Measurements from ENCODE around the gene ADARB2. TPM values are rescaled to one million over a fixed set of nuclear protein-coding genes. Genes with fewer than 3 reads are reported as not detected.

Gene ADARB2
- total and polyA plus RNA-seq, 3 donors from 2014 or later, result 8.5 to 13.0 (median 10.4) TPM

DNA sequence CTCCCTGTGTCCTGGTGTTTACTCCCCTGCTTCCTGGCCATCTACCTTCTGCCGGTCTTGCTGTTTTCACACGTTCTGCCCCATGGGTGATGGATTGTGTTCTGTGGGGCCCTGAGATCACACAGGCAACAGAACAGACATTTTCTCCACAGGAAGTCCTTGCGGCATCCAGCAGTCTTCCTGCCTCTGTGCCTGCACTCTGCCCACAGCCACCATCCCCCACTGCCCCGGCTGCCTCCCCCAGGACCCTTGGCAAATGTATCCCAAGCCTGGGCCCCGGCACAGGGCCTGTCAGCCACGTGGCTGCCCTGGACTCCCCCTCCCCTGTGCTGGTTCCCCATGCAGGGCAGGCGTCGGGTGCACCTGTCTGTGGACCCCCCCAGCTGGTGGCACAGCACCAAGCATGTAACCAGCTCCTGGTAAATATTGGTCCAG, 497.0 kb downstream of the ADARB2 start:
- H3K4me3 ChIP-seq, result no peak overlapping the region
- H3K36me3 ChIP-seq (ENCODE audit: low read depth, missing control alignments), result no peaks in the 10 kb centered on the region
- TF ChIP-seq POLR2A (IDR thresholded peaks at IDR 0.05), result no peak
- no peak for DNase-seq
- H3K27ac ChIP-seq, result no peak overlapping the region
- H3K9me3 ChIP-seq, result no peaks in the 10 kb centered on the region
- intact Hi-C loops (cut with DNase I; ENCODE audit: low total_unique reads), result no loop called here
- WGBS, 2 donors, result 15 to 36% methylated on average over 4 to 8 of the region's 8 CpGs
- H3K27me3 ChIP-seq, result no peaks in the 10 kb centered on the region
- no peaks in the 10 kb centered on the region for H3K4me1 ChIP-seq

DNA sequence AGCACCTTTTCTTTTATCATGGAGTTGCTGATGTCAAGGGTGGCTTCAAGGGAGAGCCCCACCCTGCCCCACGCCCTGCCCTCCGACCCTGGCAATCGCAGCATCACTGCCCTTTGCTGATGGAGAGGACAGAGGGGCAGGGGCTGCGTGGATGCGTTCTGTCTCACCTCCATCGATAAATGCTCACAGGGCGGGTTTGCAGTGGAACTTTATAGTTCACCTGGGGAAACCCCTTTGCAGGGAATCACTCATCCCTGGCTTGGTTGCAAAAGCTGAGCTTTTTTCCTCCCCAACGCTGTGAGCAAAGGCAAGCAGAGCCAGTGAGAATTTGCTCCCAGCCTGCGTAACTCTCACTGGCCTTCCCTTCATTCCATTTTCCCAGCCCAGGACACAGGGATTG, 504.3 kb downstream of the ADARB2 start:
- no peaks in the 10 kb centered on the region for H3K27me3 ChIP-seq
- no peak overlapping the region for H3K27ac ChIP-seq
- no peak for TF ChIP-seq POLR2A (IDR thresholded peaks at IDR 0.05)
- TF ChIP-seq CTCF (IDR thresholded peaks at IDR 0.05), result no peak
- intact Hi-C loops (cut with DNase I; ENCODE audit: low total_unique reads), result no loop called here
- no peaks in the 10 kb centered on the region for H3K4me1 ChIP-seq
- 93 to 96% methylated on average over 5 to 9 of the region's 9 CpGs for WGBS, 2 donors
- H3K4me3 ChIP-seq, result no peak overlapping the region
- no peaks in the 10 kb centered on the region for H3K36me3 ChIP-seq (ENCODE audit: low read depth, missing control alignments)
- no peaks in the 10 kb centered on the region for H3K9me3 ChIP-seq
- DNase-seq, result no peak

GRCh38 chr10:1232164-1232911, 505.0 kb downstream of the ADARB2 start:
- WGBS, 2 donors, result 96 to 98% methylated on average over 9 of the region's 9 CpGs
- intact Hi-C loops (cut with DNase I; ENCODE audit: low total_unique reads), result no loop called here
- no peak overlapping the region for H3K4me3 ChIP-seq
- no peaks in the 10 kb centered on the region for H3K4me1 ChIP-seq
- no peaks in the 10 kb centered on the region for H3K36me3 ChIP-seq (ENCODE audit: low read depth, missing control alignments)
- no peak for TF ChIP-seq CTCF (IDR thresholded peaks at IDR 0.05)
- TF ChIP-seq POLR2A (IDR thresholded peaks at IDR 0.05), result no peak
- no peaks in the 10 kb centered on the region for H3K9me3 ChIP-seq
- no peak for DNase-seq
- H3K27ac ChIP-seq, result no peak overlapping the region
- H3K27me3 ChIP-seq, result no peaks in the 10 kb centered on the region

DNA sequence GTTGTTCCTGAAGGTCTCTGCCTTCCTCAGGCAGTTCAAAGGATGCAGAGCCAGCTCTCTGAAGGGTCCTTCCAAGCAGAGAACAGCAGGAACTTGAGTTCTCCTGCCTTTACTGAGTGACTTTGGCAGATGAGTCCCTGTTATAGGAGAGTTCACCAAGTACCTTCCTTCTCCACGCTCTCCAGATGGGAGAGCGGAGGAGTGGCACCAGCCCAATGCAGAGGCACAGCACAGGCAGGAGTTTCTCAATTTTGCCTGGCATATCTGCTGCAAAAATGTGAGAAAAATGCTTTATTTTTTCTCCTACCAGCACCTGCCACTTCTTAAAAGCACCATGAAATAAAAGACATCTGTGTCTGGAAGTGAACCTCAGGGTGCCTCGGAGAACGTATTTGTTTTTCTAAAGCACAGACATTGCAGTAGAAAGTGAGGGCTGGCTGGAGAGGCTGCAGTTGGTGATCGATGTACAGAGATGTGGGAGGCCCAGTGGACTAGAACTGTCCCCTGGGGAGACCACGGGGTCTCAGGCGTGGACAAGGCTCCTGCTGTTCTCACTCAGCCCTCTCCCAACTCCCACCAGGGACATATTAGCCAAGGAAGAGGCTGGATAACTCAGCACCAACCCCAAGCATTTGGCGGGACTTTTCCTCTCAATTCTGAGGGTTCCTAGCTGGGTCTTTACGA, 506.6 kb downstream of the ADARB2 start:
- Histone ChIP-seq H3K36me3 (ENCODE audit: low read depth, missing control alignments) (no peaks in the 10 kb centered on the region), H3K4me1 (no peaks in the 10 kb centered on the region), H3K4me3 (no peak overlapping the region), H3K27ac (no peak overlapping the region), H3K9me3 (no peaks in the 10 kb centered on the region), H3K27me3 (no peaks in the 10 kb centered on the region)
- no peak for DNase-seq
- TF ChIP-seq CTCF (IDR thresholded peaks at IDR 0.05) (no peak), POLR2A (IDR thresholded peaks at IDR 0.05) (no peak)
- 56 to 68% methylated on average over 8 to 9 of the region's 9 CpGs for WGBS, 2 donors
- intact Hi-C loops (cut with DNase I; ENCODE audit: low total_unique reads), result no loop called here

DNA sequence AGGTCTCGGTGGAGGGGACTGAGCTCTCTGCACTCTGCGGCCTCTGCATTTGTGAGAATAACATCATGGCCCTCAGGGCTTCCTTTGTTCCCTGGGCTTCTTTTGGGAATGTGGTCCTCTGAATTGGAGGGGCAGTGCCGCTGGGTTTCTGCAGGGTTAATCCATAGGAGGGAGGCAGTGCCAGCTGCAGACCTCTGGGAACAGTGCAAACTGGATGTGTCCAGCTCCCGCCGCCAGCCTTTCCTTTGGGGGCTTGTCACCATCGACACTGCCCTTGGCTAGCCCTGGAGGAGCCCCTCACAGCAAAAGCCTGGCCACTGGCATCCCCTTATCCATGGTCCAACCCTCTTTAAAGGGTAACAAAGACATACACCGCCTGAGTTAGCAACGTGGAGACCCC, 507.2 kb downstream of the ADARB2 start:
- TF ChIP-seq POLR2A (IDR thresholded peaks at IDR 0.05) (no peak), CTCF (IDR thresholded peaks at IDR 0.05) (no peak)
- no peak for DNase-seq
- intact Hi-C loops (cut with DNase I; ENCODE audit: low total_unique reads), result no loop called here
- 75 to 81% methylated on average over 8 of the region's 8 CpGs for WGBS, 2 donors
- Histone ChIP-seq H3K27me3 (no peaks in the 10 kb centered on the region), H3K4me1 (no peaks in the 10 kb centered on the region), H3K9me3 (no peaks in the 10 kb centered on the region), H3K36me3 (ENCODE audit: low read depth, missing control alignments) (no peaks in the 10 kb centered on the region), H3K4me3 (no peak overlapping the region), H3K27ac (no peak overlapping the region)

Data from testis (tissue), 3 donors.